ENCODE data around the gene AMPD3. TPM values are rescaled to one million over a fixed set of nuclear protein-coding genes. Genes with fewer than 3 reads are reported as not detected.

Gene AMPD3
- polyA plus RNA-seq, 1 donor from 2014 or later: 30.7 TPM

DNA sequence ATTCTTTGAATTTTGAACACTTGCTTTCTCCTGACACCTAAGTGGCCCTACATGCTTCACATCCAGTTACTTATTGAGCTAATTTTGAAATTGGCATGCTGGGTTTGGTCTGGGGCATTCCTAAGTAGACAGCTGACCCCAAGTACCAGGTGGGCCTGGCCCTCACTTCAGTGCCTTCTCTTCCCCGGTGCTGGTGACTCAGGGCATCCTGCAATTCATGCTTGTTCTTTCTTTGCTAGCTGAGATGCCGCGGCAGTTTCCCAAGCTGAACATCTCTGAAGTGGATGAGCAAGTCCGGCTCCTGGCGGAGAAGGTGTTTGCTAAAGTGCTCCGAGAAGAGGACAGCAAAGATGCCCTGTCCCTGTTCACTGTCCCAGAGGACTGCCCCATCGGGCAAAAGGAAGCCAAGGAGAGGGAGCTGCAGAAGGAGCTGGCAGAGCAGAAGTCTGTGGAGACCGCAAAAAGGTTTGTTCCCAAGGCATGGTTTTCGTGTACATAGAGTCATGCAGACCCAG is 6.3 kb downstream of the AMPD3 start:
- H3K4me3 Mint-ChIP-seq: no peak overlapping the region
- no peaks in the 10 kb centered on the region for H3K27me3 Mint-ChIP-seq
- H3K27ac Mint-ChIP-seq: peak overlapping the region in 1 of 3 donors; percentile 77
- H3K36me3 Mint-ChIP-seq: peaks cover 2% of the 10 kb centered on the region
- peaks cover 31 to 41% (median 34%) of the 10 kb centered on the region in 3 donors for H3K4me1 Mint-ChIP-seq
- H3K9me3 Mint-ChIP-seq: no peaks in the 10 kb centered on the region

DNA sequence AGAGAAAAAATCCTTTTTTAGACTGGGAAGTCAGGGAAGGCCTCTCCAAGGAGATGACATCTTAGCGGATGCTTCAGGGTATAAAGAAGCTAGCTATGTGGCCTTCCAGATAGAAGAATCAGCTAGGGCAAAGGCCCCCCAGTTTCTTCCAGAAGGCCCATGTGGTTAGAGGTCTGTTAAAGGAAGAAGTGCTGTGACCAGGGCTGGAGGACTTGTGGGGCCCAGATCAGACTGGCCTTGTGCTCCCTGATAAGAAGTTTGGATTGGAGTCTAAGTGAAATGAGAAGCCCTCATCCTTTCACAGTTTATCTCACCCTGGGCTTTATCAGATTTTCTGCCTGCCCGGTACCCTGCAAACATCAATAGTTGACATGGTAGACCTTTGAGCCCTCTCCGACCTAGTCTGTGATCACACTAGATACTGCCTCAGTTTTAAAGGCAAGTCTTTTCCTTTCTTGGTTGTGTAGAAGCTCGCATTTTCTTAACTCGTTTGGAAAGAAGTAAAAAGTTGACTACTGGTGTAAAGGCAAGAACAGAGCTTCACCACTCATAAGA is 7.8 kb downstream of the AMPD3 start:
- H3K4me3 Mint-ChIP-seq: no peak overlapping the region
- peaks cover 2% of the 10 kb centered on the region for H3K36me3 Mint-ChIP-seq
- peaks cover 26 to 39% (median 34%) of the 10 kb centered on the region in 3 donors for H3K4me1 Mint-ChIP-seq
- H3K27me3 Mint-ChIP-seq: no peaks in the 10 kb centered on the region
- no peaks in the 10 kb centered on the region for H3K9me3 Mint-ChIP-seq
- peak overlapping the region in 1 of 3 donors; percentile 85 for H3K27ac Mint-ChIP-seq

DNA sequence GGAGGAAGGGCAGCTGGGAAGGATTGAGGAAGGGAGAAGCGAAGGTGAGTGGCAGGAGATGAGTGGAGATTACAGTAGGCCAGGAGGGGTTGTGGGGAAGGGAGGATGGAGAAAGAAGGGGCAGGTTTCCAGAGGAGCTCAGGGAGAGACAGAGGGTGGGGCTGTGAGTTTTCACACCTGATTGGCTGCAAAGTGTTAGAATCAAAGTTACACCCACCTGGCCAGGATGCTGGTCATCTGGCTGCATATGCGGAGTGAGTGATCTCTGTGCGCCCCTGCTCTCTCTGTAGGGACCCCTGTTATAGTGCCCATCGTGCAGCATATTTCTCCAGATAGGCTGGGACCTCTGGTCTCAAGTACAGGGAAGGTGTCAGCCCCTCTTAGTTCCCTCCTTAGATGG is 18.3 kb downstream of the AMPD3 start:
- Mint-ChIP-seq H3K36me3 (peaks cover 12% of the 10 kb centered on the region), H3K27me3 (no peaks in the 10 kb centered on the region), H3K4me1 (peaks cover 28 to 54% (median 32%) of the 10 kb centered on the region in 3 donors), H3K4me3 (peak overlapping the region in 1 of 4 donors; percentile 80), H3K27ac (peak overlapping the region in 2 of 3 donors; percentile 62 to 67), H3K9me3 (no peaks in the 10 kb centered on the region)

DNA sequence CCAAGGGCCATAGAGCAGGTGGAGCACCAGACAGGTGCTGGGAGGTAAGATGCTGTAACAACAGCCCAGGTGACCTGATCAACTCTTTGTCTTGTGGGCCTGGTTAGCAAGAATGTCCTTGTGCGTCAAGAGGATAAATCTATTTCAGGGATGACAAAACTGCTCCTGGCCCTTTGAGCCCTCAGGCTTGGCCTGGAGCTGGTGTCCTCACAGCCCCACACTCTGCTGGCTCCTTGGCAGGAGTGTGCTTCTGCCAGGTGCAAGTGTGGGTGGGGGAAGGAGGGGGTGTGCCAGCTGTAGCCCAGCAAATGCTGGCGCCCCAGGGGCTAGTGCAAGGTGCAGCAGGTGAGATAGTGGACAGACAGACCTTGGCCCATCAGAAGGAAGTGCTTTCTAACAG is 19.5 kb downstream of the AMPD3 start:
- H3K4me3 Mint-ChIP-seq: peak overlapping the region in 1 of 4 donors; percentile 52
- peaks cover 12% of the 10 kb centered on the region for H3K36me3 Mint-ChIP-seq
- no peaks in the 10 kb centered on the region for H3K9me3 Mint-ChIP-seq
- peak overlapping the region in 1 of 3 donors; percentile 10 for H3K27ac Mint-ChIP-seq
- no peaks in the 10 kb centered on the region for H3K27me3 Mint-ChIP-seq
- H3K4me1 Mint-ChIP-seq: peaks cover 22 to 48% (median 28%) of the 10 kb centered on the region in 3 donors

DNA sequence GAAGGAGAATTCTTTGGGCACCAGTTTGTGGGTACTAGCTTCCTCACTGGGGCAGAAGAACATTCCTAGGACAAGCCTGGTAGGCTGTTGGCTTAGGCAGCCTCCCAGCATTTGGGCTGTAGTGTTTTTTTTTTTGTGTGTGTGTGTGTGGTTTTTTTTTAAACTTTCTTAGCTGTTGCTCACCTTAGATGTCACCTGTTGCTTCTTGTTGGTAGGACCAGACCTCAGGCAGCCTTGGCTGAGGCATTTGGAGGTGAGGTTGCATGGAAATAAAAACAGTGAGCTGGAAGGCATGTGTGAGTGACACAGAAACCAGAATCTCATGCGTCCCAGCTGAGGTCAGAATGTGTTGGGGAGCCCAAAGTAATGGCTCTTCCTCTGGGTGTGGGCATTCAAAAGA is 21.3 kb downstream of the AMPD3 start:
- H3K36me3 Mint-ChIP-seq: peaks cover 14% of the 10 kb centered on the region
- no peaks in the 10 kb centered on the region for H3K27me3 Mint-ChIP-seq
- no peak overlapping the region for H3K4me3 Mint-ChIP-seq
- H3K9me3 Mint-ChIP-seq: no peaks in the 10 kb centered on the region
- peak overlapping the region; percentile 32 to 91 (median 55) for H3K27ac Mint-ChIP-seq
- H3K4me1 Mint-ChIP-seq: peaks cover 15 to 43% (median 27%) of the 10 kb centered on the region in 3 donors

DNA sequence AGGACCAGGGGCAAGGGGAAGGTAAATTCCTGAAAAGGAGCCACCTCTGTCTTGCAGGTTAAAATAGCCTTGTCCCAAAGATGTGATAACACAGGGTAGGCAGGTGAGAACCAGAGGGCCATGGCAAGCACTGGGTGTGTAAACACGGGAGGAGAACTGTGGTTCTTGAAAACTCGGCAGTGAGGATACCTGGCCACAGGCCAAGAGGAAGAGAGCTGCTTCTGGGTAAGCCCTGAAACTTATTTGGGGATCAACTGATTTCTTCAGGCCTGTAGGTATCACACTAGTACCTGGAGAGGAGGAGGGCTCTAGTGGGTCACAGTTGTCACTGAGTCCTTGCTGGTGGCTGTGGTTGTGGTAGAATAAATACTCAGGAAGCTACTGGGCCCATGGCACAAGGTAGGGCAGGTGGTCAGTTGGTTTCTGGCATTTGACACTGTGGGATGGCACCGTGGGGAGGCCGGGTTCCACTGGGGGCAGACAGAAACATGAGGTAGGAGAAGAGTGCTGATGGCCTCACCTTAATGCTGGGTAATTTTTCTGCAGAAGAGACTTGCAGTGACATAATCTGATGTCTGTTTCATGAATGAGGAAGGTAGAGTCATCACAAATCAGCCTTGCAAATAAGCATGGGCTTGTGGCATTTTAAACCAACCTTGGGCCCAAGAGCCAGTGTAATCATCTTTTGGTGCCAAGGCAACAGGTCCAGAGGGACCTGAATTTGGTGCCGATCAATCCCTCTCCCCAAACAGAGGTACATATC is 22.0 kb downstream of the AMPD3 start:
- Mint-ChIP-seq H3K36me3 (peaks cover 10% of the 10 kb centered on the region), H3K27me3 (no peaks in the 10 kb centered on the region), H3K27ac (peak overlapping the region; percentile 60 to 91 (median 82)), H3K4me3 (no peak overlapping the region), H3K9me3 (no peaks in the 10 kb centered on the region), H3K4me1 (peaks cover 15 to 42% (median 27%) of the 10 kb centered on the region in 3 donors)

DNA sequence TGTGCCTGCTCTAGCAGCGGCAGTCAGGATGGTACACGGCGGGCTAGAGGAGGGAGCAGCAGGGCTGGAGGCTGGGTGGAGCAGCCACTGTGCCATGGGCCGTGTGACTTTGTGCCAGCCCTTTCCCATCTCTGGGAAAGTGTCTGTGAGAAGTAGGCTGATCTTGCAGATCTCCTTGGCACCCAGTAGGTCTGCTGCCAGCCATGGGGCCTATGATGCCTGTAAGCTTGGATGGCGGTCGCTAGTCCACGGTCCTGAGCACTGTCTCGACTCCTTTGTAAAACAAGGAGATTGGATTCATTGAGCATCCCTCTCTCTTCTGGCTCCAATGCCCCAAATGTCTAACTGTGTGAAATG is 22.6 kb downstream of the AMPD3 start:
- Mint-ChIP-seq H3K4me3 (no peak overlapping the region), H3K4me1 (peaks cover 15 to 43% (median 27%) of the 10 kb centered on the region in 3 donors), H3K27me3 (no peaks in the 10 kb centered on the region), H3K9me3 (no peaks in the 10 kb centered on the region), H3K27ac (peak overlapping the region; percentile 20 to 91 (median 44)), H3K36me3 (peaks cover 10% of the 10 kb centered on the region)

DNA sequence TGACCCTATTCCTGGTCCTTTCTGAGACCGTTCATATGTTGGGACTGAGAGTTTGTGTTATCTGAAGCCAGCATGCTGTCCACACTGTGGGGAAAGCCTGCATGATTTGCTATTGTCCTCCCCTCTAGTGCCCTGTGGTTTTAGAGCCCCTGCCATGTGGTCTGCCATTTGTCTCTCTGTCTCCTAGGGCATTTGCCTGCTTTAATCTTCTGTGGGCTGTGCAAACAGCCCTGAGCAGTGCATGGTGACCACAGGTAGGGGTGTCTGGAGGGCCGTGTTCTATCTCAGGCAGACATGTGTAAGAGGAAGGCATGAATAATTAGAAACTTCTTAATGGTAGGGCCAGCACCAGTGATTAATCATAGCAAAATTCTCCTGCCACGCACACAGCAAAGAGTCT is 23.0 kb downstream of the AMPD3 start:
- peaks cover 8% of the 10 kb centered on the region for H3K36me3 Mint-ChIP-seq
- H3K4me3 Mint-ChIP-seq: no peak overlapping the region
- peaks cover 19 to 43% (median 26%) of the 10 kb centered on the region in 3 donors for H3K4me1 Mint-ChIP-seq
- peak overlapping the region; percentile 20 to 79 (median 44) for H3K27ac Mint-ChIP-seq
- no peaks in the 10 kb centered on the region for H3K9me3 Mint-ChIP-seq
- H3K27me3 Mint-ChIP-seq: no peaks in the 10 kb centered on the region

DNA sequence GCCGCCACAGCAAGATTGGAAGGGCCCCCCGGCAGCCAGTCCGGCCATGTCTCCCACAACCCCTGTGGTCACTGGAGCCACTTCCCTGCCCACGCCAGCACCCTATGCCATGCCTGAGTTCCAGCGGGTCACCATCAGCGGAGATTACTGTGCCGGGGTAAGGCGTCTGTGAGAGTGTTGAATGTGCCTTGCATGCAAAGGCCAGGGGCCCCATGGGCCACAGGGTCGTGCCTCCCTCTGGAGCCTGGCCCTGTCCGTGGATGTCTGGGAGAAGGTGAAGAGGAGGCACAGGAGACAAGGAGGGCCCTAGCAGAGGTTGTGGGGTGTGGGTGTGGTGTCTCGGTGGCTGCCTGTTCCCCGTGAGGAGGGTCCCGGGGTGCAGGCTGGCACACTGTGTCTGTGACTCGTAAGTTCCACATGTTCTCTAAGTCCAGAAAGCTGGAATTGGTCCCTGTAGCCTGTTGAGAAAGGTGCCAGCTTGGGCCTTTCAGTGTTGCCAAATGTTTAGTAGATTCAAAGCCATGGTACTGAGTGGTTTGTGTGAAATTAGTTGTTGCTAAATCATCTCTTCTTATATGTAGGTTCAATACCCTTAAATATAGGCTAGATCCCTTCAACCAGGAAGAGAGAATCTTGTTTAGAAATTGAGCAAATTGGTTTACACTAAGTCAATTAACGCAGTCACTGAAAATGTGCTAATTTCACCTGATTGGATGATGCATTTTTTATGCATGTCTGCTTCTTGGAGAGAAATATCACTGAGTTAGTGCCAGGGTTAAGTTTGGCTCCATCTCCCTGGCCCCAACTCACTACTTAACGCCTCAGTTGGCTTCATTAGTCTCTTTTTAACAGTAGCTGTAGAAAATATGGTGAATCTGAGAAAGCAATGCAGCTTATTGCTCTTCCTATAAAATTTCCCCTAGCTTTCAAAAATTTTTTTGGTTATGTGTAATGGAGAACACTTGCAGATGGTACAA is 23.8 kb downstream of the AMPD3 start:
- Mint-ChIP-seq H3K36me3 (peaks cover 6% of the 10 kb centered on the region), H3K27ac (peak overlapping the region in 1 of 3 donors; percentile 59), H3K27me3 (no peaks in the 10 kb centered on the region), H3K4me3 (no peak overlapping the region), H3K9me3 (no peaks in the 10 kb centered on the region), H3K4me1 (peaks cover 19 to 43% (median 21%) of the 10 kb centered on the region in 3 donors)

DNA sequence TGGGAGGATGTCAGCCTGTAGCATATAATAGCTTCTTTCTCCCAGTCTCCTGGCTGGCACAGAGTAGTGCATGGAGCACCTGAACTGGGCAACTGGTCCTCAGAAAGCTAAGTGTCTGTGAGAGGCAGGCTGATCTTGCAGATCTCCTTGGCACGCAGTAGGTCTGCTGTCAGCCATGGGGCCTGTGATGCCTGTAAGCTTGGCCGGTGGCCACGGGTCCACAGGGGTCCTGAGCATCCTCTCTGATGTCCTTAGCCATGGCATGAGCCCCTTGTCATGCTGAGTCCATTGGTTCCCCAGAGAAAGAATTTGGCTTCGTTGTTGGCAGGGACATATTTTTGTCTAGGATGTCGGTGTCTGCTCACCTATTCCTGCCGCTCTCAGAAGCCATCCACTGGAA is 25.0 kb downstream of the AMPD3 start:
- Mint-ChIP-seq H3K4me1 (peaks cover 17 to 33% (median 19%) of the 10 kb centered on the region in 3 donors), H3K36me3 (peaks cover 8% of the 10 kb centered on the region), H3K9me3 (no peaks in the 10 kb centered on the region), H3K4me3 (no peak overlapping the region), H3K27ac (no peak overlapping the region), H3K27me3 (no peaks in the 10 kb centered on the region)

DNA sequence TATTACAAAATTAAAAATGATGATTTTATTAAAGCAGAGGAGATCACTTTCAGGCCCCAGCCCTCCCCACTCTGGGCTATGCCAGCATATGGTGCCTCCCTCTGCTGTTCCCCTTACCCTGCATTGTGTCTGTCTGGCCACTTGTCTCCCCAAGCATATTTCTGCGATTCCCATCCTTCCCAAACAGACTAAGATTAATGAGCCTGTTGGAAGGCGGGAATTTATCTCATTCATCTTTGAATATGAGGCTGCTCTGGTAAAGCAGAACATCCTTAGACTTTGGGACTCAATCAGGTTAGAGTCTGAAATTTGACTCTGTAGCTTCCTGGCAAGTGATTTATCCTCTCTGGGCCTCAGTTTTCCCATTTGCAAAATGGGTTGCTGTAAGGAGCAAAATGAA is 25.7 kb downstream of the AMPD3 start:
- Mint-ChIP-seq H3K36me3 (peaks cover 5% of the 10 kb centered on the region), H3K27me3 (no peaks in the 10 kb centered on the region), H3K4me3 (no peak overlapping the region), H3K27ac (no peak overlapping the region), H3K4me1 (peaks cover 13 to 26% (median 13%) of the 10 kb centered on the region in 3 donors), H3K9me3 (no peaks in the 10 kb centered on the region)

DNA sequence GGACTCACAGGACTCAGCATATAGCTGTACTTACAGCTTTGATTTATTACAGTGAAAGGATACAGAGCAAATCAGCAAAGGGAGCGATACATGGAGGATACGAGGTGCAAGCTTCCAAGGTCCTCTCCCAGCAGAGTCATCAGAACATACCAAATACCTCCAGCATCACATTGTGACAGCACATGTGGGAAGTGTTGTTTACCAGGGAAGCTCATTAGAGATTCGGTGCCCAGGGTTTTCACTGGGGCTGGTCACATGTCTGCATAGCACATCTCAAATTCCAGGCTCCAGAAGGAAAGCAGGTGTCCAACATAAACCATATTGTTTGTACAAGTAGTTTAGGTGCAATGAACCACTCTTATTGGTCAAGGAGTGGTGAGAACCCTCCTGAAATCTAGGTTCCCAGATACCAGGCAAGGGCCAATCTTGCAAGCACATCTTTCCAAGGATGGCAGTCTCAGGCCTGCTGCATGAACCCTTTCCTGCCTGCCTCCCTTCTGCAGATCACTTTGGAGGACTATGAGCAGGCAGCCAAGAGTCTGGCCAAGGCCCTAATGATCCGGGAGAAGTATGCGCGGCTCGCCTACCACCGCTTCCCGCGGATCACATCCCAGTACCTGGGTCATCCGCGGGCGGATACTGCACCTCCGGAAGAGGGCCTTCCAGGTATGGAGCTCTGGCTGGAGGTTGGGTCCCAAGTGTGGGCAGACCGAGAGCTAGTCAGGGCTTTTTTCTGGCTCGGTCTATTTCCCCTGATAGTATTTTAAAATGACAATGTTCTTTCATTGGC is 26.7 kb downstream of the AMPD3 start:
- Mint-ChIP-seq H3K27ac (peak overlapping the region in 1 of 3 donors; percentile 78), H3K36me3 (peaks cover 5% of the 10 kb centered on the region), H3K9me3 (no peaks in the 10 kb centered on the region), H3K4me3 (no peak overlapping the region), H3K27me3 (no peaks in the 10 kb centered on the region), H3K4me1 (peaks cover 7 to 16% (median 9%) of the 10 kb centered on the region in 3 donors)

DNA sequence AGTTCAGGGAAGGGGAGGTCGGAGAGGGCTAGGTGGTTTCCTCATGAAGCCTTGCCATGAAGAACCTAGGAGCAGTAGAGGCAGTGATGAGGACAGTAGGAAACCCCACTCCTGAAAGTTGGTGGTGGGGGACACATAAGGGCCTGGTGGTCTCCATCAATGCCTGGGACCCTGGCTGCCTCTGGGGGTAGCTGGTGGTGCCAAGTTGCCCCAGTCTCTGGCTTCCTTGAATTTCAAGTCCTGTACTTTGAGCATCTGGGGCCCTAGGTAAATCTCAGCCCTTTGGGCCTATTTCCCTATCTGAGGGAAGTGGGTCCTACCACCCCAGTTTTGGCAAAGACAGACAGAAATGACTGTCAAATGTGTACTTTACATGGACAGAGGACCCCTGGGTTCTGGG is 28.1 kb downstream of the AMPD3 start:
- H3K27me3 Mint-ChIP-seq: no peaks in the 10 kb centered on the region
- peaks cover 8% of the 10 kb centered on the region for H3K36me3 Mint-ChIP-seq
- peaks cover 6 to 15% (median 8%) of the 10 kb centered on the region in 3 donors for H3K4me1 Mint-ChIP-seq
- H3K9me3 Mint-ChIP-seq: no peaks in the 10 kb centered on the region
- peak overlapping the region in 2 of 3 donors; percentile 20 to 80 for H3K27ac Mint-ChIP-seq
- H3K4me3 Mint-ChIP-seq: no peak overlapping the region

DNA sequence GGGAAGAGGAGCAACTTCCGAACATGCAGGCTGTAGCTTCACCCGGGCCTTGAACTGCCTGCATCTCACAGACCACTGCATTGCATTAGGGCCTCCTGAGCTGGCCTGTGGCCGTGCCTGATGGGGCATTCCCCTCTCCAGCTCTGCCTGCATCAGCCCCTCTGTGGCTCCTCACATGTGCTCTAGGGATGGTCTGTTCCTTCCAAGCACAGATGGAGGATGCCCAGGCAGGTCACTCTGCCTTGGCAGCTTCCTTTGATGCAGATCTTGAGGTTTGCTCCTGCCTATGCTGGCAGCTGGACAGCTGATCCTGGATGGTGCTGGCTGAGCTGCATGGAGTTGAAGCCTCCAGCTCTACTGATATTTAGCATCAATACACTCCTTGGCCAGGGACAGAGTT is 28.5 kb downstream of the AMPD3 start:
- H3K4me1 Mint-ChIP-seq: peaks cover 11 to 16% (median 12%) of the 10 kb centered on the region in 3 donors
- H3K36me3 Mint-ChIP-seq: peaks cover 8% of the 10 kb centered on the region
- peak overlapping the region in 1 of 3 donors; percentile 80 for H3K27ac Mint-ChIP-seq
- no peak overlapping the region for H3K4me3 Mint-ChIP-seq
- no peaks in the 10 kb centered on the region for H3K27me3 Mint-ChIP-seq
- no peaks in the 10 kb centered on the region for H3K9me3 Mint-ChIP-seq

All from IgD-negative memory B cell (primary cell).